Ovary (tissue), 9 donors: Measurements from ENCODE around the gene ZNF329. TPM values are rescaled to one million over a fixed set of nuclear protein-coding genes. Genes with fewer than 3 reads are reported as not detected.

Experiments used
- DNase-seq, 5 donors: peaks; one replicate each; pipeline ENCODE4 v3.0.0-alpha.2; 2019 to 2020
- H3K27ac ChIP-seq, 2 donors: fragments of 200-600 bp; one replicate each; pipeline versions ENCODE4 v1.5.1 to v1.8.0; 2019 to 2022
- H3K27me3 ChIP-seq: fragments of 200-600 bp; one replicate; pipeline ENCODE4 v1.8.0; 2022
- H3K36me3 ChIP-seq: fragments of 200-600 bp; sonication (generic); one replicate; pipeline ENCODE4 v1.5.1; 2019
- H3K4me1 ChIP-seq: one replicate; pipeline ENCODE4 v1.8.1; 2013; ENCODE audit warnings: mild to moderate bottlenecking, moderate library complexity; ENCODE audit not compliant: insufficient read depth
- H3K4me3 ChIP-seq: fragments of 200-600 bp; sonication (generic); one replicate; pipeline ENCODE4 v1.5.1; 2017
- H3K9me3 ChIP-seq, 2 donors: fragments of 200-600 bp in 1 of 2; sonication (generic) in 1 of 2; one replicate each; pipeline versions ENCODE4 v1.5.1 to v1.8.1; 2013 to 2019; ENCODE audit warnings: mild to moderate bottlenecking in 1 of 2, moderate library complexity in 1 of 2
- CTCF ChIP-seq, 3 donors: fragments of 450-650 bp in 2 of 3; fragments of 200-600 bp in 1 of 3; IDR thresholded peaks; one replicate each; pipeline versions ENCODE4 v1.5.1 to v1.8.0; 2016 to 2022; ENCODE audit warnings: antibody characterized with exemption in 3 of 3, mild to moderate bottlenecking in 1 of 3
- EP300 ChIP-seq: sonication (generic); formaldehyde crosslinking; IDR thresholded peaks from one replicate; pipeline ENCODE4 v1.6.1; 2017; ENCODE audit warnings: antibody characterized with exemption
- POLR2A ChIP-seq: fragments of 450-650 bp; IDR thresholded peaks from one replicate; pipeline ENCODE4 v1.6.1; 2017; ENCODE audit warnings: antibody characterized with exemption, mild to moderate bottlenecking, moderate library complexity
- WGBS, 3 donors: extraction: QIAGEN DNeasy Blood & Tissue Kit in 1 of 3; methylation state at CpG; one replicate each; pipeline versions ENCODE4 v1.1.5 to v1.1.7; 2013 to 2017; 5-methylcytosine and 5-hydroxymethylcytosine counted together
- intact Hi-C, 4 donors: fragments of 100-400 bp; cut with DNase I; formaldehyde crosslinking; loops; one replicate each; pipeline versions ENCODE4 v1.11.0 to v1.15.1; 2022 to 2023
- polyA plus RNA-seq, 2 donors: library from polyadenylated mRNA; stranded (reverse); fragments of 200-250 nt in 1 of 2; fragments of 350-450 nt in 1 of 2; fragmentation: Illumina TruSeq in 1 of 2; extraction: RNeasy Lipid Tissue Mini Kit (QIAGEN cat#74804) in 1 of 2; gene quantifications; one replicate each; pipeline ENCODE4 v1.2.3, GENCODE V29; 2013 to 2014
- total RNA-seq, 7 donors: library from RNA; depleted of rRNA in 2 of 7; stranded (reverse); fragments of >200 nt in 2 of 7; fragmentation: NEBNext Ultra II Directional in 3 of 7; extraction: Animal tissue kit (Norgen Biotek cat#: 25700) in 3 of 7; gene quantifications; one replicate each; pipeline versions ENCODE4 v1.1.0 to v1.2.4, GENCODE V29; 2016 to 2023
- donor health status: DM: no; HTN: no; CAD: no; lungs with moderate emphysema.
- donor health status: DM: no; HTN: no; CAD: no.
- donor health status: Bipolar disorder and iron deficiency.
- donor health status: DM: yes; HTN: yes; CAD: no.
- donor health status: DM: no; HTN: no; CAD: no.
- donor health status: DM: yes; HTN: yes; CAD: no.

Gene ZNF329
- total and polyA plus RNA-seq, 9 donors, result 5.6 to 16.9 (median 13.5) TPM

GRCh38 chr19:58123354-58123753, 27.2 kb downstream of the ZNF329 start:
- Histone ChIP-seq H3K27me3 (no peaks in the 10 kb centered on the region), H3K4me3 (no peak overlapping the region), H3K27ac (no peak overlapping the region), H3K4me1 (no peaks in the 10 kb centered on the region), H3K9me3 (peaks cover 13 to 55% of the 10 kb centered on the region in 2 donors), H3K36me3 (no peaks in the 10 kb centered on the region)
- TF ChIP-seq POLR2A (no peak), EP300 (no peak), CTCF (IDR thresholded peaks at IDR 0.05) (no peak)
- no peak for DNase-seq
- 60 to 71% (median 71%) methylated on average over 5 of the region's 5 CpGs for WGBS, 3 donors
- intact Hi-C loops, result no loop called here

GRCh38 chr19:58118979-58119733, 31.4 kb downstream of the ZNF329 start:
- no peak overlapping the region for H3K27ac ChIP-seq
- no peaks in the 10 kb centered on the region for H3K27me3 ChIP-seq
- no peak for DNase-seq
- H3K4me1 ChIP-seq, result no peaks in the 10 kb centered on the region
- TF ChIP-seq CTCF (IDR thresholded peaks at IDR 0.05) (no peak), POLR2A (no peak), EP300 (no peak)
- peaks cover 0 to 45% of the 10 kb centered on the region in 2 donors for H3K9me3 ChIP-seq
- WGBS, 3 donors, result 87 to 91% (median 90%) methylated on average over 5 of the region's 5 CpGs
- intact Hi-C loops, result no loop called here
- H3K4me3 ChIP-seq, result no peak overlapping the region
- no peaks in the 10 kb centered on the region for H3K36me3 ChIP-seq

GRCh38 chr19:58117841-58118575, 32.6 kb downstream of the ZNF329 start:
- Histone ChIP-seq H3K4me3 (no peak overlapping the region), H3K27ac (no peak overlapping the region), H3K27me3 (no peaks in the 10 kb centered on the region), H3K36me3 (no peaks in the 10 kb centered on the region), H3K9me3 (peaks cover 0 to 51% of the 10 kb centered on the region in 2 donors), H3K4me1 (no peaks in the 10 kb centered on the region)
- peak in 3 of 5 donors; percentile 15 to 31 (median 19) for DNase-seq
- TF ChIP-seq POLR2A (no peak), EP300 (no peak), CTCF (IDR thresholded peaks at IDR 0.05) (no peak)
- intact Hi-C loops, result no loop called here
- 1 to 3% (median 2%) methylated on average over 66 to 77 of the region's 77 CpGs for WGBS, 3 donors

- no peak for TF ChIP-seq CTCF (IDR thresholded peaks at IDR 0.05)
- no peak for TF ChIP-seq POLR2A
- TF ChIP-seq EP300, result no peak
- no peak for DNase-seq
- intact Hi-C loops, result no loop called here
- Histone ChIP-seq H3K27me3 (no peaks in the 10 kb centered on the region), H3K4me1 (no peaks in the 10 kb centered on the region), H3K36me3 (no peaks in the 10 kb centered on the region), H3K27ac (no peak overlapping the region), H3K9me3 (peaks cover 5 to 46% of the 10 kb centered on the region in 2 donors), H3K4me3 (no peak overlapping the region)
- 90 to 97% (median 96%) methylated on average over 3 of the region's 3 CpGs for WGBS, 3 donors
These were observed 42.1 kb downstream of the ZNF329 start for GRCh38 chr19:58108546-58108817.
